Subcutaneous adipose tissue (tissue), 4 donors: Measurements from ENCODE around the gene P3H4. TPM values are rescaled to one million over a fixed set of nuclear protein-coding genes. Genes with fewer than 3 reads are reported as not detected.

Experiments used
- CTCF ChIP-seq: fragments of 450-650 bp; IDR thresholded peaks from one replicate; pipeline ENCODE4 v1.5.1; 2016; ENCODE audit warnings: low read depth, mild to moderate bottlenecking, control low read depth, antibody characterized with exemption, moderate library complexity
- total RNA-seq, 4 donors: library from RNA; depleted of rRNA; stranded (reverse); fragments of >200 nt; gene quantifications; one replicate each; pipeline ENCODE4 v1.1.0, GENCODE V29; 2016

The P3H4 gene
- total RNA-seq, 4 donors from 2014 or later: 1.8 to 5.8 (median 5.0) TPM

- no peak for TF ChIP-seq CTCF
These were observed 29.6 kb downstream of the P3H4 start for GRCh38 chr17:41782142-41782541.

GRCh38 chr17:41781404-41782110, 30.2 kb downstream of the P3H4 start:
- TF ChIP-seq CTCF: no peak

GRCh38 chr17:41779954-41780353, 31.8 kb downstream of the P3H4 start:
- no peak for TF ChIP-seq CTCF

GRCh38 chr17:41777574-41778188, 34.1 kb downstream of the P3H4 start:
- TF ChIP-seq CTCF: no peak

GRCh38 chr17:41777157-41777573, 34.6 kb downstream of the P3H4 start:
- no peak for TF ChIP-seq CTCF

- no peak for TF ChIP-seq CTCF
These were observed 36.1 kb downstream of the P3H4 start for GRCh38 chr17:41775394-41776226.

- no peak for TF ChIP-seq CTCF
These were observed 38.0 kb downstream of the P3H4 start for GRCh38 chr17:41773731-41774193.
